Ovary (tissue), 3 donors: ENCODE results near the gene PLA2G2D.

ENCODE experiments used
- CTCF ChIP-seq, 3 donors: fragments of 450-650 bp in 2 of 3; fragments of 200-600 bp in 1 of 3; IDR thresholded peaks; one replicate each; pipeline versions ENCODE4 v1.5.1 to v1.8.0; 2016 to 2022; ENCODE audit warnings: antibody characterized with exemption in 3 of 3, mild to moderate bottlenecking in 1 of 3
- POLR2A ChIP-seq: fragments of 450-650 bp; IDR thresholded peaks from one replicate; pipeline ENCODE4 v1.6.1; 2017; ENCODE audit warnings: antibody characterized with exemption, mild to moderate bottlenecking, moderate library complexity
- donor health status: DM: no; HTN: no; CAD: no.

- TF ChIP-seq CTCF (IDR thresholded peaks at IDR 0.05), result peak in 2 of 3 donors; percentile 79 to 80
- TF ChIP-seq POLR2A, result no peak
Measured at GRCh38 chr1:20100632-20101355, 18.5 kb downstream of the PLA2G2D start.
